NCI-H1436 treated with DMSO at 0.1 percent for 48 hours (cell line): ENCODE results near the gene AUTS2.
"Not testable (repeated sequence)": the region's sequence is repeated elsewhere in the genome, so short reads cannot be mapped to it uniquely, and the experiment has no call there.

ENCODE experiments used
- DNase-seq: peaks from one replicate; lab custom pipeline; 2025; lab: John Stamatoyannopoulos, UW

The AUTS2 gene

DNA sequence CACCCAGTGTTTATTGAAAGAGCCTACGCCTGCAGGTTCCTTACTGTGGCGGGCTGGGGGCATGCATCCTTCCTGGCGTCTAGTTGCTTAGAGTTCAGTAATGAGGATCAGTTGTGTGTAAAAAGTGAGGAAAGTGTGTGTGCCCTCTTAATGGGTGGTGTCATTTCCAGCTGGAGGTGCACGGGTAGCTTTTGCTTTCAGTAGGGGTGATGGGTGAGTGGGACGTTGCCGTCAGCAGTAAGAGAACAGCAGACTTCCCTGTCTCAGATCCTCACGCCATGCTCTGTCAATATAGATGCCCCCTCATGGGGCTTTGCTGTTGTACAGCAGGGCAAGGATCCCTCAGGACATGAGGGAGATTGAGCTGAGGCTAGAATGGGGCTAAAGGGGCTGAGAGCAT, 1181.0 kb downstream of the AUTS2 start:
- no peak for DNase-seq

DNA sequence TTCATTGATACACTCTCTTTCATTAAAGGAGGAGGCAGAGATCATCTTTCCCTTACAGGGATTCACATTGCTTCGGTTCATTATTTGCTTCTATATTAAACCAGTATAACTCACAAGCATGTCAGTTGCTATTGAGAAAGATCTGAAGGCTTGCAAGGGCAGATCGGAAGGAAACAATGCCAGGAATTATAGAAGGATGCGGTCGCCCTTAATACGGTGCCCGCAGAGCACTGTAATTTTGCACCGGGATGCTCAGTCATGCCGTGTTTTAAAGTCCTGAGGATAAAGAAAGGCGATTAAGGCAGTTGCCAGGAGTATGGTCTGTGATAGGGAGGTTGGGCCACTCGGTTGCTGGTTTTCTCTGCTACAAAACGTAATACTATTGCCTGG, 1183.6 kb downstream of the AUTS2 start:
- DNase-seq: no peak

- no peak for DNase-seq
These were observed 1184.5 kb downstream of the AUTS2 start for GRCh38 chr7:70782796-70783195.

DNA sequence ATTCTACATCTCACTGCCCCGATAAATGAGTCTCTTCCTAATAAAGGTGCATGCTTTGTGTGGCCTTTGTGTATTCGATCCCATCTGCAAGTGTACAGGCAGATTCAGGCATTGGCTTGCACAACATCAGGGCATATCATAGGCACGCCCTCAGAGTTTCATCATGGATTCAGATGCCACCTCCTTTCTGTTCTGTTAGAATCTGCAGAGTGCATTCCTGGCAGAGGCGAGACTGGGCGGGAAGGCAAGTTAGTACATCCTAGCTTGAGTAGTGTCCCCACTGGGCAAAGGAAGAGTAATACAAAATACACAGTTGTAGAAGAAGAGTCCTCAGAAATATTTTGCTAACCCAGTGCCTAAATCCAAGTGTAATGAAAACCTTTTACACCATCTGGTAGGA, 1187.2 kb downstream of the AUTS2 start:
- no peak for DNase-seq

DNA sequence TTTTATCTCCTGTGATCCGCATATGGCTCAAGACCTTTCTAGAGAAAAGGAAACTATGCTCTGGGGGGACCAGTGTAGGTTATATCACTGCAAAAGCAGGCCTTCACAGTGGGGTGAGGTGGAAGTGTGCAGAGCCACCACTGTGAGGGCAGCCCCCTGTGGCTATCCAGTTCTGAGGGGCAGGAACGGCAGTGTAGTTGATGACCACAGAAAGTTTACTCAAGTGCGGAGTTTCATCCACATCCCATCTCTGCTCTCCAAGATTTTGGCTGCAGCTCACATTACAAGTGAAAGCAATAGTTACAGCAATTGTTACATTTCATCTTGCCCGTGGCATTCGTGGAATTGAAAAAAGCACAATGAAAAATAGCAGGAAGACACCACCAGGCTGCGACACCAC, 1187.8 kb downstream of the AUTS2 start:
- DNase-seq: no peak

DNA sequence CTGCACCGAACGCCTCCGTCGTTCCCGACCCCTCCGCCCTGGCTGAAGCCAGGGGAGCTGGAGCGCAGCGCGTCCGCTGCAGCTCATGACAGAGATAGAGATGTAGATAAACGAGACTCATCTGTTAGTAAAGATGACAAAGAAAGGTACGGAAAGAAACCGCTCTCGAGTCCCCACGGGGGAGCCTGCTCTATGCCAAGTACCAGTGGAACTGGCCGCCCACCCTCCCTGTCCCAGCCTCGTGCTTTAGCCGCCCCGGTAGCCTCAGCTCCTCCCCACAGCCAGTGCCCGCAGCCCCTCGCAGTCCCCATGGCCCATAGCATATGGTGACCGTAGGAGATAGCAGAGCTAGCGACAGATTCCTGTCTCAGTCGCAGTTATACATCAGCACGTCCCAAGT, 1189.0 kb downstream of the AUTS2 start:
- DNase-seq: no peak

GRCh38 chr7:70787771-70788170, 1189.5 kb downstream of the AUTS2 start:
- no peak for DNase-seq

DNA sequence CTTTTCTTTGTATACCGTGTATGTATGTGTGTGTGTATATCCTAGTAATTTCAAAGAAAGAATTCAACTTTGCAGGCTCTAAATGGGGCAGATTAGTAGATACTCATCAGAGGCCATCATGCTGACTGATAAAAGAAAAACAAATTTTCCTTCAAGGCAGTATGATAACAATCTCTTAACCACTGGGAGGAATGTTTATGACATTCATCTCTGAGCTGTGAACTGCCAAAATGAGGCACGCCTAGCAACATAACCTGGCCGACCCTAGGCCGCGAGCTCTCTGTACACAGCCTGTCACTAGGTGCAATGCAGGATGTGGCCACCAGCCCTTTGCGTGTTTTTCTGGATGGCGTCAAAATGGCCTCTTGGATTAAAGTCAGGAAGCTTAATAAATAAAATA, 1190.0 kb downstream of the AUTS2 start:
- DNase-seq: no peak

- DNase-seq: no peak
These were observed 1191.4 kb downstream of the AUTS2 start for GRCh38 chr7:70789481-70790214.

DNA sequence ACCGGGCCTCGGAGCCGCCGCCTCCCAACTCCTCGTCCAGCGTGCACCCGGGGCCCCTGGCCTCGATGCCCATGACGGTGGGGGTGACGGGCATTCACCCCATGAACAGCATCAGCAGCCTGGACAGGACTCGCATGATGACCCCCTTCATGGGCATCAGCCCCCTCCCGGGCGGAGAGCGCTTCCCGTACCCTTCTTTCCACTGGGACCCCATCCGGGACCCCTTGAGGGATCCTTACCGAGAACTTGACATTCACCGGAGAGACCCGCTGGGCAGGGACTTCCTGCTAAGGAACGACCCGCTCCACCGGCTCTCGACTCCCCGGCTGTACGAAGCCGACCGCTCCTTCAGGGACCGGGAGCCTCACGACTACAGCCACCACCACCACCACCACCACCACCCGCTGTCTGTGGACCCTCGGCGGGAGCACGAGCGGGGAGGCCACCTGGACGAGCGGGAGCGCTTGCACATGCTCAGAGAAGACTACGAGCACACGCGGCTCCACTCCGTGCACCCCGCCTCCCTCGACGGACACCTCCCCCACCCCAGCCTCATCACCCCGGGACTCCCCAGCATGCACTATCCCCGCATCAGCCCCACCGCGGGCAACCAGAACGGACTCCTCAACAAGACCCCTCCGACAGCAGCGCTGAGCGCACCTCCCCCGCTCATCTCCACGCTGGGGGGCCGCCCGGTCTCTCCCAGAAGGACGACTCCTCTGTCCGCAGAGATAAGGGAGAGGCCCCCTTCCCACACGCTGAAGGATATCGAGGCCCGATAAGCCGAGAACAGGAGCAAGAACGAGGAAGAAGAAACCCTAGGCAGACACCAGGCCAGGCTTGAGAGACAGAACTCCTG, 1192.2 kb downstream of the AUTS2 start:
- DNase-seq: no peak

GRCh38 chr7:70791341-70791740, 1193.1 kb downstream of the AUTS2 start:
- DNase-seq: no peak

DNA sequence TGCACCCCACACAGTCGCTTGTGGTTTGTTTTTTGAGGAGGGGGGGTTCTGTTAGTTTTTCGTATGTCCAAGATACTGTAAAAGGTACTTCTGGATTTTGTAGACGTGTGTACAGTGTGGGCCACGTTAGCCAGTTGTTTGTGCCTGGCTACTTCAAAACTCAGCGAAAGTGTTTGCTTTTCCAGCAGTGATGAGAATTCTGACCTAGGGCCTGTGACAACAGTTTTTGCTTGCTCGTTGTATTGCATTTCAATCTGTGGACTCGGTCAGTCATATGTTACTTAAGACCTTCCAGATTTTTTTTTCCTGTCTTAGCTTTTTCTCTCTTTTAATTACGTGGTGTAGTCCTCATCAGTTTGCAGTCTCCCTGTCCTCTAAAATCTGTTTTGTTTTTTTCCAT, 1194.8 kb downstream of the AUTS2 start:
- DNase-seq: no peak

DNA sequence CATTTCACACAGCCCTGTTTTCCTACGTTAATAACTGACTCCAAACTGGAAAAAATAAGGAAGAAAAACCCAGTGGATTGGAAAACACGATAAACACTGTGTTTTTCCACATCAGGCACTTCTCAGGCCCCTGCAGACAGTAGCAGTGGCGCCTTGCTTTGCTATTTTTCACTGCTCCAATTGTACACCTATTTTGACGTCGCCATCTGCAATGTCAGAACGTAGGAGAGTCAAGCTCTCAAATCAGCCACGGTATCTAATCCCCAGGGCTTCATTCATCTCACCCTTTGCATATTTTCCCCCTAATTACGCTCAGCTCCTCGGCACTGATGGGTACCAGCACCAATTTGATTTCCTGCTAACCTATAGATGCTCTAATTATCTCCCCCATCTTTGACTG, 1195.5 kb downstream of the AUTS2 start:
- peak; percentile 63 for DNase-seq

GRCh38 chr7:70794962-70795361, 1196.7 kb downstream of the AUTS2 start:
- DNase-seq: no peak

DNA sequence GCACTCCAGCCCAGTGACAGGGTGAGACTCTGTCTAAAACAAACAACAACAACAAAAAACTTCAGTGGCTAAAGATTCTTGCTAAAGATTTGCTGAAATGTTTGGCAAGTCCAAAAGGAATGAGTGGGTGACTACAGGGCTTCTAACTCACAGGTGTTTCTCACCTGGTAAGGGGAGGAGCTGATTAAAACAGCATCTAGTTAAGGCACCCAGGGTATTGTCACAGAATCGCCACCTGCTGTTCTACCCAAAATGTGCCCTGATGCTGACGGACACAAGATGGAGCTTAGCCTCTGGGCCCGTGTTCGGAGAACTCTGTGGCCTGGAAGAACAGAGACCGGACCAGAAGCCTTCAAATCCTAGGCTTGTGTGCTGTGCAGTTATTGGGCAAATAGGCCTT, 1197.7 kb downstream of the AUTS2 start:
- no peak for DNase-seq

DNA sequence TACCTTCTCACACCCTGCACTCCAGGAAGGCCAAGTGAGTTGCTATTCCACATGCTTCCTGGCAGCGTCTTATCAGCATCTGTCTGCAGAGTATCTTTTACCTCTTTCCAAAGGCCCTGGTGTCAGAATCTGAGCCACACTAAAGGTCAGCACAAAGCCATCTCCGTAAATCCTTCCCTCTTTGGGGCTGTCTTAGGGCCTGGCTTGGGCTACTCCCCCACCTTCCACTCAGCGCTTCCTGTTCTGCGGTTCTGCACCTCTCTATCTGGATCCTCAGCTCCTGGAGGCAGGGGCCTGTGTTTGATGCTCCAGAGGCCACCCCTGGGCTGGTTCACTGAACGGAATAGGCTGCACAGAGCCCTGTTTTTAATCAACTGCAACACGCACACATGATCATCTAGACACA, 1198.8 kb downstream of the AUTS2 start:
- no peak for DNase-seq

DNA sequence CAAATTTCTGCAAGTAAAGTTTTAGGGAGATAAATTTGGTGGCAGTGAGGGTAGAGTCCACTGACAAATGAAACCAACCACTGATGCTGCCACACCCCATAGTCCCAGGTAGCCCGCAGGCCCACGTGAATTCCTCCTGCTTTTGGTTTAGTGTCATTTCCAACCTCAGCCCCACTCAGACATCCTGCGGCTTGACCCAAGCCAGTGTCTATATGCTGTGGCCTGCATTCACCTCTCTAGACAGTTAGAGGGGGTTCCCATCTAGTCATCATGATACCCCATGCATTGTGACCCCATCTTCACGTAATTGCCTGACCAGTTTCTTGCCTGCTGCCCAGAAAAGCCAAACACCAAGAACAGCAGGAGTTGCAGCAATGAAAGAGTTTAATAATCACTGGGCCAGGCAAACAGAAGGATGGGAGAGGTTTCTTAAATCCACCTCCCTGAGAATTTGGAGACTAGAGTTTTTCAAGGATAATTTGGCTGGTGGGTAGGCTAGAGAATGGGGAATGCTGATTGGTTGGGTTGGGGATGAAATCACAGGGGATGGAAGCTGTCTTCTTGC, 1201.6 kb downstream of the AUTS2 start:
- DNase-seq: no peak

GRCh38 chr7:70805360-70805759, 1207.1 kb downstream of the AUTS2 start:
- DNase-seq: no peak

GRCh38 chr7:70807650-70808049, 1209.4 kb downstream of the AUTS2 start:
- DNase-seq: no peak

- DNase-seq: no peak
These were observed 1210.6 kb downstream of the AUTS2 start for GRCh38 chr7:70808876-70809275.

DNA sequence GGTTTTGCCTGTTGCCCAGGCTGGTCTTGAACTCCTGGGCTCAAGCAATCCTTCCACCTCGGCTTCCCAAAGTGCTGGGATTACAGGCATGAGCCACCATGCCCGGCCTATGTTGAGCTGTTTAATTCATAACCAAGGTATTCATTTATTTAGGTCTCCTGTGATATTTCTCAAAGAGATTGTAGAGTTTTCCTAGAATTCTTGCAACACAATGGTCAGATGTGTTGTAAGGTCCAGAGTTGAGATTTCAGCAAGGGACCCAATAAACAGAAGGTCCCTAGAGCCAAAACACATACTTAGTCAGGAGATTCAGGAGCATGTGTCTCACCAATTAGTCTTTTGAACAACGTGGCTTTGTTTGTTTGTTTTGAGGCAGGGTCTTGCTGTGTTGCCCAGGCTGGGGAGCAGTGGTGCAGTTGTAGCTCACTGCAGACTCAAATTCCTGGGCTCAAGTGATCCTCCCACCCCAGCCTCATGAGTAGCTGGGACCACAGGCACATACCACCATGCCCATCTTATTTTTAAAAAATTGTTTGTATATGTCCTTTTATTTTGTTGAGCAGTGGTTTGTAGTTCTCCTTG, 1212.4 kb downstream of the AUTS2 start:
- DNase-seq: no peak

- no peak for DNase-seq
These were observed 1214.2 kb downstream of the AUTS2 start for GRCh38 chr7:70812511-70812910.

DNA sequence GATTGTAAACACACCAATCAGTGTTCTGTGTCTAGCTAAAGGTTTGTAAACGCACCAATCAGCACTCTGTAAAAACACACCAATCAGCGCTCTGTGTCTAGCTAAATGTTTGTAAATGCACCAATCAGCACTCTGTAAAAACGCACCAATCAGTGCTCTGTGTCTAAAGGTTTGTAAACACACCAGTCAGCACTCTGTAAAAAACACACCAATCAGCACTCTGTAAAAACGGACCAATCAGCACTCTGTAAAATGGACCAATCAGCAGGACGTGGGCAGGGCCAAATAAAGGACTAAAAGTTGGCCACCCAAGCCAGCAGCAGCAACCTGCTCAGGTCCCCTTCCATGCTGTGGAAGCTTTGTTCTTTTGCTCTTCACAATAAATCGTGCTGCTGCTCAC, 1224.2 kb downstream of the AUTS2 start:
- not testable (repeated sequence) for DNase-seq
